Lung (tissue), 12 donors: Measurements from ENCODE around the gene PCNT. TPM values are rescaled to one million over a fixed set of nuclear protein-coding genes. Genes with fewer than 3 reads are reported as not detected.

Experiments
- ATAC-seq: fragments of 200-7000 bp; cut with Tn5 transposase; one replicate; pipeline ENCODE4 v1.9.1; 2020; ENCODE audit warnings: moderate number of reproducible peaks; ENCODE audit not compliant: insufficient read depth, low FRiP score
- DNase-seq, 3 donors: peaks; one replicate each; pipeline ENCODE4 v3.0.0-alpha.2; 2013 to 2017
- H3K27ac ChIP-seq, 2 donors: one replicate each; pipeline ENCODE4 v1.5.1; 2013; ENCODE audit warnings: mild to moderate bottlenecking in 2 of 2, moderate library complexity in 2 of 2, control low read depth in 1 of 2, inconsistent platforms in 1 of 2, low read depth in 1 of 2, low read length in 1 of 2
- H3K27me3 ChIP-seq, 3 donors: one replicate each; pipeline ENCODE4 v1.5.1; 2013; ENCODE audit warnings: low read length in 2 of 3; ENCODE audit not compliant: control insufficient read depth in 3 of 3, insufficient read depth in 3 of 3
- H3K36me3 ChIP-seq, 4 donors: one replicate each; pipeline ENCODE4 v1.5.1; 2013; ENCODE audit warnings: low read length in 4 of 4, mild to moderate bottlenecking in 1 of 4, moderate library complexity in 1 of 4; ENCODE audit not compliant: control insufficient read depth in 4 of 4, insufficient read depth in 4 of 4
- H3K4me1 ChIP-seq, 5 donors: one replicate each; pipeline ENCODE4 v1.5.1; 2013; ENCODE audit warnings: low read length in 5 of 5, mild to moderate bottlenecking in 2 of 5, moderate library complexity in 1 of 5; ENCODE audit not compliant: control insufficient read depth in 5 of 5, insufficient read depth in 5 of 5
- H3K4me3 ChIP-seq: one replicate; pipeline ENCODE4 v1.5.1; 2013; ENCODE audit warnings: mild to moderate bottlenecking, control low read depth, moderate library complexity
- H3K9ac ChIP-seq, 2 donors: one replicate each; pipeline ENCODE4 v1.5.1; 2013; ENCODE audit warnings: low read length in 2 of 2, control low read depth in 1 of 2; ENCODE audit not compliant: insufficient read depth in 1 of 2
- H3K9me3 ChIP-seq, 4 donors: one replicate each; pipeline ENCODE4 v1.5.1; 2013; ENCODE audit warnings: low read length in 3 of 4, mild to moderate bottlenecking in 1 of 4, moderate library complexity in 1 of 4; ENCODE audit not compliant: control insufficient read depth in 4 of 4, insufficient read depth in 3 of 4
- CTCF ChIP-seq: IDR thresholded peaks from 2 replicates; pipeline ENCODE4 v1.5.1; 2012; ENCODE audit warnings: mild to moderate bottlenecking; ENCODE audit errors: control extremely low read depth, extremely low read depth
- WGBS, 2 donors: extraction: QIAGEN DNeasy Blood & Tissue Kit; methylation state at CpG; one replicate each; pipeline ENCODE4 v1.1.7; 2013; 5-methylcytosine and 5-hydroxymethylcytosine counted together
- polyA plus RNA-seq, 2 donors: library from polyadenylated mRNA; stranded (reverse); fragments of 200-250 nt; gene quantifications; one replicate each; pipeline ENCODE4 v1.2.1, GENCODE V29; 2013
- total RNA-seq, 2 donors: library from RNA; depleted of rRNA in 1 of 2; stranded (reverse); fragments of >200 nt in 1 of 2; gene quantifications; one replicate each; pipeline ENCODE4 v1.2.1, GENCODE V29; 2014 to 2021
- donor health status: control.
- donor health status: control.
- donor health status: Bipolar disorder and iron deficiency.
- donor health status: healthy.
- donor health status: DM: yes; HTN: yes; CAD: no.

Gene PCNT
- total and polyA plus RNA-seq, 4 donors = 9.8 to 37.2 (median 18.5) TPM

- Histone ChIP-seq H3K9ac (peak overlapping the region; percentile 27 to 38), H3K27me3 (no peaks in the 10 kb centered on the region), H3K4me1 (peaks cover 0 to 40% (median 16%) of the 10 kb centered on the region in 5 donors), H3K9me3 (peaks cover 0 to 1% (median 0%) of the 10 kb centered on the region in 4 donors), H3K36me3 (peaks cover 0 to 7% (median 3%) of the 10 kb centered on the region in 4 donors), H3K27ac (peak overlapping the region; percentile 98), H3K4me3 (peak overlapping the region; percentile 94)
- ATAC-seq = peak; percentile 91
- TF ChIP-seq CTCF = no peak
- 1% methylated on average over 64 to 98 of the region's 98 CpGs for WGBS, 2 donors
- DNase-seq = peak; percentile 92 to 96 (median 94)
Measured at GRCh38 chr21:46324390-46325072, 575 bp downstream of the PCNT start.

GRCh38 chr21:46325073-46325912, 1.3 kb downstream of the PCNT start:
- no peak for ATAC-seq
- no peaks in the 10 kb centered on the region for H3K27me3 ChIP-seq
- H3K9me3 ChIP-seq = peaks cover 0 to 1% (median 0%) of the 10 kb centered on the region in 4 donors
- H3K4me1 ChIP-seq = peaks cover 0 to 35% (median 15%) of the 10 kb centered on the region in 5 donors
- peak; percentile 60 to 72 (median 61) for DNase-seq
- H3K4me3 ChIP-seq = peak overlapping the region; percentile 80
- H3K27ac ChIP-seq = peak overlapping the region; percentile 79 to 86
- peaks cover 0 to 14% (median 8%) of the 10 kb centered on the region in 4 donors for H3K36me3 ChIP-seq
- 11% methylated on average over 42 of the region's 43 CpGs for WGBS, 2 donors
- H3K9ac ChIP-seq = peak overlapping the region; percentile 27 to 66
- TF ChIP-seq CTCF = no peak

- Histone ChIP-seq H3K4me3 (no peak overlapping the region), H3K9ac (no peak overlapping the region), H3K27me3 (no peaks in the 10 kb centered on the region), H3K4me1 (peaks cover 0 to 26% (median 13%) of the 10 kb centered on the region in 5 donors), H3K36me3 (peaks cover 0 to 16% (median 8%) of the 10 kb centered on the region in 4 donors), H3K27ac (no peak overlapping the region), H3K9me3 (peaks cover 0 to 1% (median 0%) of the 10 kb centered on the region in 4 donors)
- TF ChIP-seq CTCF = no peak
- WGBS, 2 donors = 93 to 94% methylated on average over 15 of the region's 15 CpGs
- no peak for ATAC-seq
- no peak for DNase-seq
Measured at GRCh38 chr21:46326110-46326703, 2.3 kb downstream of the PCNT start.
